ENCODE measurements around the gene KHDC4. TPM values are rescaled to one million over a fixed set of nuclear protein-coding genes. Genes with fewer than 3 reads are reported as not detected.

KHDC4 gene
- total RNA-seq, 1 experiment from 2014 or later, result 68.8 TPM

DNA sequence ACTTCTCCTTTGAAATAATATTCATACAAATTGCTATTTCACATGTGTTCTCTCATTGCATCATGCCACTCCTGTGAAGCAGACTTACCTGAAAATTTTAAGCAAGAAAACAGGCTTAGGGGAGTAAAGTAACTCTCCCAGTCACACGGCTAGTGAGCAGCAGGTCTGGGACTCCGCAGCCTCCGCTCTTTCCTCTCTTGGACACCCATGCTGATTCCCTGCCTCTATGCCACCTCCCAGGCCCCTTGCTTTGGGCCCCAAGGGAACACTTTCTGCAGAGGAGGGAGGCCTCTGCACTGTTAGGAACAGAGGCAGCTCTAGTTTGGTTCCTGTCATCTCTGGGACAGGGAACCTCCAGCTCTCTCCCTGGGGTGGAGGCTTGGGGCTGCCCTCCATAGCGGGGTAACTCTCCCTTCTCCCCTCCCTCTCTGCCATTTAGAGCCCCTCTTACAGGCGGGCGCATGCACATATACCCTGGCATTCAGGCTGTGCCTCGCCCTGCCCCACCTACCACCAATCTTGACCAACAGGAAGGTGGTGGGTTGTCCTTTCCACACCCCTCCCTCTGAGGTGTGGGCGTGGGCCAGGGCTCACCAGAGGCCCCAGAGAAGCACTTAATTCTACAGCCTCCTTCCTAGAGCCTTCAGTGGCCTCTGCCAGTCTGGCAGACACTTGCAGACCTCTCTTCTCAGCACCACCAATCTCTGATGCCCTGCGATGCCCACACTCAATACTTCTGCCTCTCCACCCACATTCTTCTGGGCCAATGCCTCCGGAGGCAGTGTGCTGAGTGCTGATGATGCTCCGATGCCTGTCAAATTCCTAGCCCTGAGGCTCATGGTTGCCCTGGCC, 7.0 kb upstream of the KHDC4 start, which contains the start of gene RXFP4:
Gene RXFP4, plus strand, starts transcription at position 646 of the 852 bp plus-strand sequence. Its CDS starts 72 bp downstream, at position 718.
- BruUV-seq (replicated peaks), result no TSS peak
- H4K20me1 ChIP-seq (ENCODE audit: insufficient read depth), result peaks cover 15% of the 10 kb centered on the region; the same call in 1 of the 2 replicates
- H3K79me2 ChIP-seq (ENCODE audit: low read depth), result no peaks in the 10 kb centered on the region
- no peak within 1 kb of the TSS for H3K4me3 ChIP-seq
- TF ChIP-seq, protein P1, sequence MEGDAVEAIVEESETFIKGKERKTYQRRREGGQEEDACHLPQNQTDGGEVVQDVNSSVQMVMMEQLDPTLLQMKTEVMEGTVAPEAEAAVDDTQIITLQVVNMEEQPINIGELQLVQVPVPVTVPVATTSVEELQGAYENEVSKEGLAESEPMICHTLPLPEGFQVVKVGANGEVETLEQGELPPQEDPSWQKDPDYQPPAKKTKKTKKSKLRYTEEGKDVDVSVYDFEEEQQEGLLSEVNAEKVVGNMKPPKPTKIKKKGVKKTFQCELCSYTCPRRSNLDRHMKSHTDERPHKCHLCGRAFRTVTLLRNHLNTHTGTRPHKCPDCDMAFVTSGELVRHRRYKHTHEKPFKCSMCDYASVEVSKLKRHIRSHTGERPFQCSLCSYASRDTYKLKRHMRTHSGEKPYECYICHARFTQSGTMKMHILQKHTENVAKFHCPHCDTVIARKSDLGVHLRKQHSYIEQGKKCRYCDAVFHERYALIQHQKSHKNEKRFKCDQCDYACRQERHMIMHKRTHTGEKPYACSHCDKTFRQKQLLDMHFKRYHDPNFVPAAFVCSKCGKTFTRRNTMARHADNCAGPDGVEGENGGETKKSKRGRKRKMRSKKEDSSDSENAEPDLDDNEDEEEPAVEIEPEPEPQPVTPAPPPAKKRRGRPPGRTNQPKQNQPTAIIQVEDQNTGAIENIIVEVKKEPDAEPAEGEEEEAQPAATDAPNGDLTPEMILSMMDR (conservative IDR thresholded peaks at IDR 0.05), result no peak
- TF ChIP-seq EZH2 (IDR thresholded peaks at IDR 0.05; ENCODE audit: low read depth), result no peak
- H2AFZ ChIP-seq, result no peak within 1 kb of the TSS
- H3K36me3 ChIP-seq (ENCODE audit: low read depth), result no peaks in the 10 kb centered on the region
- H3K4me2 ChIP-seq, result peak within 1 kb of the TSS; percentile 42
- ChIA-PET POLR2A (ENCODE audit: unreplicated experiment) (interaction anchor here (0.5 to 0.7 kb wide), 4 partner anchors 14 to 348 kb away, joined by 3 to 8 read pairs (median 5); no protein-coding TSS in a partner anchor), CTCF (interaction anchor here (0.5 to 1.3 kb wide), 3 partner anchors 10 to 189 kb away, joined by 3 to 6 read pairs (median 4); no protein-coding TSS in a partner anchor)
- peak within 1 kb of the TSS; percentile 85 for H3K27ac ChIP-seq
- no peaks in the 10 kb centered on the region for H3K9me3 ChIP-seq (ENCODE audit: insufficient read depth, low read depth)
- intact Hi-C loops (cut with micrococcal nuclease; ENCODE audit: unreplicated experiment), result no loop called here
- no peaks in the 10 kb centered on the region for H3K9me2 ChIP-seq (ENCODE audit: insufficient read depth)
- peaks cover 60% of the 10 kb centered on the region for H3K4me1 ChIP-seq (replicated peaks; ENCODE audit: insufficient read depth)
- peaks cover 66% of the 10 kb centered on the region for H3F3A ChIP-seq (ENCODE audit: insufficient read depth, low read depth)
- peak; percentile 62 to 73 for DNase-seq
- no peaks in the 10 kb centered on the region for H3K27me3 ChIP-seq (ENCODE audit: insufficient read depth, low read depth)

DNA sequence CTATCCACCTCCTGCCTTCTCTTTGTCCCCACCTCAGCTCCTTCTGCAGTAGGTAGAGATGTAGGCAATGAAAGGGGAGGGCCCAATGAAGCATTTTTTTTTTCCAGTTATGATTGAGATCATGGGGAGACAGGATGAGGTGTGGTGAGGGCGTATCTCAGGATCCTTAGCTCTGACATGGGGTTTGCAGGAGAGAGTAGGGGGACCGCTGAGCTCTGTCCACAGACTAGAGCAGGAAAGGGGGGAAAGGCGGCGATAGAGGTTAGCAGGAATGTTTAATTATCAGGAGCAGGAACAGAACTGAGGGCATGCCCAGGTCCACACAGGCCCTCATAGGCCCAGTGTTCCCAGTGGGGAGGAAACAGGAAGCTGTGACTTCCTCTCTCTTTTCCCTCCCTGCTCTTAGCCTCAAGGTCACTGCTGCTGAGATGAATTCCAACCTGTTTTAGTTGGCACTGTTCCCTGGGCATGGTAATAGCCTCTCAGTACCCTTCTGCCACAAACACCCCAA, 6.3 kb upstream of the KHDC4 start:
- H3K79me2 ChIP-seq (ENCODE audit: low read depth), result no peaks in the 10 kb centered on the region
- TF ChIP-seq EZH2 (IDR thresholded peaks at IDR 0.05; ENCODE audit: low read depth), result no peak
- TF ChIP-seq, protein P1 (conservative IDR thresholded peaks at IDR 0.05), result no peak
- no peaks in the 10 kb centered on the region for H3K9me2 ChIP-seq (ENCODE audit: insufficient read depth)
- no peak overlapping the region for H2AFZ ChIP-seq
- H3K9me3 ChIP-seq (ENCODE audit: insufficient read depth, low read depth), result no peaks in the 10 kb centered on the region
- H3K27me3 ChIP-seq (ENCODE audit: insufficient read depth, low read depth), result no peaks in the 10 kb centered on the region
- ChIA-PET POLR2A (ENCODE audit: unreplicated experiment) (interaction anchor here (0.5 to 0.7 kb wide), 8 partner anchors 8 to 349 kb away, joined by 3 to 8 read pairs (median 5); no protein-coding TSS in a partner anchor), CTCF (interaction anchor here (0.7 to 1.3 kb wide), 2 partner anchors 49 to 189 kb away, joined by 3 to 4 read pairs; no protein-coding TSS in a partner anchor)
- H3K4me2 ChIP-seq, result peak overlapping the region; percentile 42
- H3F3A ChIP-seq (ENCODE audit: insufficient read depth, low read depth), result peaks cover 64% of the 10 kb centered on the region
- no TSS peak for BruUV-seq (replicated peaks)
- no peak overlapping the region for H3K4me3 ChIP-seq
- H4K20me1 ChIP-seq (ENCODE audit: insufficient read depth), result peaks cover 15% of the 10 kb centered on the region; the same call in 1 of the 2 replicates
- H3K36me3 ChIP-seq (ENCODE audit: low read depth), result no peaks in the 10 kb centered on the region
- intact Hi-C loops (cut with micrococcal nuclease; ENCODE audit: unreplicated experiment), result no loop called here
- peak overlapping the region; percentile 85 for H3K27ac ChIP-seq
- peaks cover 58% of the 10 kb centered on the region for H3K4me1 ChIP-seq (replicated peaks; ENCODE audit: insufficient read depth)
- peak; percentile 56 to 69 for DNase-seq

DNA sequence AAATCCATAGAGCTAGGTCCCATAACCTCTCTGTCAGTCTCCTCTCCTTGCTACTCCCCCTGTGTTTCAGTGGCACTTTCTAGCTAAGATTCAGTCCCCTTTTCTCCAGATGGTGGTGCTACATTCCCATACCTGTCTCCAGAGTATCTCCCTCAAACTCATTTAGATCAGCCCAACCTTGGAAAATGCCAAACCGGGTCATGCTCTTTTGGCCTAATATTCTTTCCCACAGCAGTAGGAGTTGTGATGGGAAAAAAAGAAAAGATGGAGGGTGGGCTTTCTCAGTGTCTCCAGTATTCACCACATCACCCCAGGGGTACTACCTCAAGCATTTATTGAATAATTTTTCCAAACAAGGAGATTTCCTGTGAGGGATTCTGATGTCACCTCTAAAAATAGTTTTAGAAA, 4.0 kb upstream of the KHDC4 start:
- peak in 1 of 2 experiments; percentile 60 for DNase-seq
- Histone ChIP-seq H3F3A (ENCODE audit: insufficient read depth, low read depth) (peaks cover 54% of the 10 kb centered on the region), H3K9me2 (ENCODE audit: insufficient read depth) (no peaks in the 10 kb centered on the region), H2AFZ (no peak overlapping the region), H3K4me1 (replicated peaks; ENCODE audit: insufficient read depth) (peaks cover 41% of the 10 kb centered on the region), H3K4me2 (no peak overlapping the region), H3K27ac (peak overlapping the region; percentile 18; the same call in 1 of the 2 replicates), H3K36me3 (ENCODE audit: low read depth) (peaks cover 6% of the 10 kb centered on the region; the same call in 1 of the 2 replicates), H3K79me2 (ENCODE audit: low read depth) (peaks cover 10% of the 10 kb centered on the region), H3K4me3 (no peak overlapping the region), H3K27me3 (ENCODE audit: insufficient read depth, low read depth) (no peaks in the 10 kb centered on the region), H4K20me1 (ENCODE audit: insufficient read depth) (peaks cover 2% of the 10 kb centered on the region; the same call in 1 of the 2 replicates), H3K9me3 (ENCODE audit: insufficient read depth, low read depth) (no peaks in the 10 kb centered on the region)
- TF ChIP-seq EZH2 (IDR thresholded peaks at IDR 0.05; ENCODE audit: low read depth), result no peak
- TF ChIP-seq, protein P1 (conservative IDR thresholded peaks at IDR 0.05), result peak; percentile 77
- intact Hi-C loops (cut with micrococcal nuclease; ENCODE audit: unreplicated experiment), result loop anchor here (1.0 to 10.0 kb wide), 5 partner anchors 24 to 277 kb away; partner anchors contain the start of gene PMF1
- ChIA-PET POLR2A (ENCODE audit: unreplicated experiment) (interaction anchor here (0.6 to 0.7 kb wide), 3 partner anchors 46 to 1002 kb away, joined by 3 to 29 read pairs (median 6); partner anchors contain the start of gene PMVK), CTCF (interaction anchor here (0.7 to 1.2 kb wide), 5 partner anchors 52 to 162 kb away, joined by 3 to 16 read pairs (median 7); no protein-coding TSS in a partner anchor)
- BruUV-seq (replicated peaks), result no TSS peak

Data from PC-9 (cell line).